Measurements from ENCODE around the gene ZBTB4.

The ZBTB4 gene

DNA sequence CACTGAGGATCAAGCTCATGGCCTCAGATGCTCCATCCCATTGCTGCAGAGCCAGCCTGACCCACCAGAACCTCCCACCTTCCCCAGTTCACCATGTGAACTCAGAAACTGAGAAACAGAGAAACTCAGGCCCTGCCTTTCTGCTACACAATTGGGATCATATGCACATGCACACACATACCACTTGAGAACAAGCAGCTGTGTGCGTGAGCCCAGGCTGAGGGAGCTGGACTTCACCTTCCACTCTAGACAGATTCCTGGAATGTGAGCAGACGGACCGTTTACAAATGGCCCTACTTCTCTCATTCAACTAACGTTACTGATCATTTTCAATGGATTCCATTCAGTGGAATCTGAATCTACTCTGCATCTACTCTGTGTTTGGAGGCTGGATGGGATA, 55.8 kb downstream of the ZBTB4 start:
- H3K9ac ChIP-seq (ENCODE audit: low read depth in 1 of 2, low read length in 2 of 2) = no peak overlapping the region
- H3K4me1 ChIP-seq (ENCODE audit: control insufficient read depth in 2 of 2, insufficient read depth in 2 of 2, low read length in 2 of 2) = no peaks in the 10 kb centered on the region
- no peaks in the 10 kb centered on the region for H3K27me3 ChIP-seq (ENCODE audit: control insufficient read depth in 2 of 2, insufficient read depth in 2 of 2, low read length in 2 of 2)
- no peaks in the 10 kb centered on the region for H3K36me3 ChIP-seq (ENCODE audit: control insufficient read depth in 2 of 2, insufficient read depth in 2 of 2, low read length in 2 of 2)
- no peak overlapping the region for H3K27ac ChIP-seq (ENCODE audit: low read depth in 2 of 2, low read length in 2 of 2)
- H3K4me3 ChIP-seq (ENCODE audit: low read length in 2 of 2) = no peak overlapping the region
- no peaks in the 10 kb centered on the region for H3K9me3 ChIP-seq (ENCODE audit: control insufficient read depth in 2 of 2, low read length in 2 of 2)

DNA sequence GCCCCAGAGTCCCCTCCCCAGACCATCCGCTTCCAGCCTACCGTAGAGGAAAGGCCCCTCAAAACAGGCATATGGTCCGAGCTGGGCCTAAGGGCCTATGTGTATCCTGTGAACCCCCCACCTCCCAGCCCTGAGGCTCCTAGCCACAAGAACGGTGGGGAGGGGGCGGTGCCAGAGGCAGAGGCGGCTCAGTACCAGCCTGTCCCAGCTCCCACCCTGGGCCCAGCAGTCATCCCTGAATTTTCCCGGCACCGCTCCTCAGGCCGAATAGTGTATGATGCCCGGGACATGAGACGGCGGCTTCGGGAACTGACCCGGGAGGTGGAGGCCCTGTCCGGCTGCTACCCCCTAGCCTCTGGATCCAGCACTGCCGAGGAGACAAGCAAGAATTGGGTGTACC, 58.2 kb downstream of the ZBTB4 start:
- no peaks in the 10 kb centered on the region for H3K36me3 ChIP-seq (ENCODE audit: control insufficient read depth in 2 of 2, insufficient read depth in 2 of 2, low read length in 2 of 2)

DNA sequence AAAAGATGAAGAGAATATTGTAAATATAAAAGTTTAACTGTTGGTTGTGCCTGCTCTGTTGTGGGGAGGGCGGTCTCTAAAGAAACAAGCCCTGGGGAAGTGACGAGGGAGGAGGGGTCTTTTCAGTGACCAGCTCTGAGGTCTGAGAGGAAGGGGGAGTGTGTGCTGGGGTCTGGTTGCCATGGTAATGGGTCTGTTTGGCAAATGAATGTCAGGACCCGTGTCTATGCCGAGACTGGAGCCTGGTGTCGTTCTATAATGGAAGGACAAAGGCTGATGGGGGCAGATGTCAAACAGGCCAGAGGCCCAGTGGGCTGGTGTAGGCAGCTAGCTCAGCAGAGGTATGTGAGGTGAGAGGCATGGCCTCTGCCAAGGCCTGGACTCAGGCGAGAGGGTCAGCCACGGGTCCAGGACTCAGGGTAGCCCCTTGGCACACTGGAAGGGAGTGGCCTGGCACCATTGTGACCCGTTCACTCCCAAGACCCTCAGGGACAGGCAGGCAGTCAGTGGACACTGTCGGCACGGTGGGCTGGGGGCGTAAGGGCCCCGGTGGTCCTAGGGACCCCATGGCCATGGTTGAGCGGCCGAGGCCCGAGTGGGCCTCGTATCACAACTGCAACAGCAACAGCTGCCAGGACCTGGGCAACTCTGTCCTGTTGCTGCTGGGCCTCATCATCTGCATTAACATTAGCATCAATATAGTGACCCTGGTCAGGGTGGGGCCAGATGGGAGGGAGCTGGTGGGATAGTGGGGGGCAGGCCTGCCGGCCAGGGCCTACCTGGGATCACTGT, 59.4 kb downstream of the ZBTB4 start, which contains the start of gene SPEM1:
Gene SPEM1, plus strand, starts transcription at position 506 of the 792 bp plus-strand sequence. Its CDS starts 61 bp downstream, at position 567.
- H3K27ac ChIP-seq (ENCODE audit: low read depth in 2 of 2, low read length in 2 of 2) = no peak within 1 kb of the TSS
- no peaks in the 10 kb centered on the region for H3K4me1 ChIP-seq (ENCODE audit: control insufficient read depth in 2 of 2, insufficient read depth in 2 of 2, low read length in 2 of 2)
- no peaks in the 10 kb centered on the region for H3K27me3 ChIP-seq (ENCODE audit: control insufficient read depth in 2 of 2, insufficient read depth in 2 of 2, low read length in 2 of 2)
- H3K4me3 ChIP-seq (ENCODE audit: low read length in 2 of 2) = no peak within 1 kb of the TSS
- no peaks in the 10 kb centered on the region for H3K9me3 ChIP-seq (ENCODE audit: control insufficient read depth in 2 of 2, low read length in 2 of 2)
- no peaks in the 10 kb centered on the region for H3K36me3 ChIP-seq (ENCODE audit: control insufficient read depth in 2 of 2, insufficient read depth in 2 of 2, low read length in 2 of 2)
- H3K9ac ChIP-seq (ENCODE audit: low read depth in 1 of 2, low read length in 2 of 2) = no peak within 1 kb of the TSS

More for the DNA sequence above, 58.2 kb downstream of the ZBTB4 start:
- Histone ChIP-seq H3K9ac (ENCODE audit: low read depth in 1 of 2, low read length in 2 of 2) (no peak overlapping the region), H3K4me1 (ENCODE audit: control insufficient read depth in 2 of 2, insufficient read depth in 2 of 2, low read length in 2 of 2) (no peaks in the 10 kb centered on the region), H3K27ac (ENCODE audit: low read depth in 2 of 2, low read length in 2 of 2) (no peak overlapping the region), H3K27me3 (ENCODE audit: control insufficient read depth in 2 of 2, insufficient read depth in 2 of 2, low read length in 2 of 2) (no peaks in the 10 kb centered on the region), H3K4me3 (ENCODE audit: low read length in 2 of 2) (no peak overlapping the region), H3K9me3 (ENCODE audit: control insufficient read depth in 2 of 2, low read length in 2 of 2) (no peaks in the 10 kb centered on the region)

DNA sequence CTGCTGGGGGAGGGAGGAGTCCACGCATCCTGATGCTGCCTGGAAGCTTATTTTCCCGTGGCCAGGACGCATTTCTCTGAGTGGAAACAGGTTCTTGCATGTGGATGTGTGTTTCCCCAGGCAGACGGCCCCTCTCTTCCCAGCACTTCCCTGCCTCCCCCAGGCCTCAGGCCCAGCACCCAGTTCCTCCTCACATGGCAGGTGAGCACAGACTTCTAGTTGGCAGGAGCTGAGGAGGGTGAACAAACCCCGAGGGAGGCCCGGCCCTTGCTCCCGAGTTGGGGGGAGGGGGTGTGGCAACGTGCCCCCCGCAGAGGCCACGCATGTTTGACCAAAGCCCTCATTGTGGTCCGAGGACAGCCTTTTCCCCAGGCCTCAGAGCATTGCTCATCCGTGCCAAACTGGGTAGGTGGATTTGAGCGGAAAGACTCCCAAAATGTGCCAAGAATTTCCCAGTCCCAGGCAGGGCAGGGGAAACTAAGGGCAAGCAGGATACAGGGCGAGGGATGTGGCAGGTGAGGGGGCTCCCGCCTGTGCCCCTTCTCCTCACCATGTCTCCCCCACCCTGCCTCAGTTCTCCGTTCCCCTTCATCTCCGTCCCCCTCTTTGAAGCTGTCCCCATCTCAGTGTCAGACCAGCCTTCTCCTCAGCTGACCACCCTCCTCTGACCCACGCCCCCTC, 60.8 kb downstream of the ZBTB4 start:
- Histone ChIP-seq H3K9me3 (ENCODE audit: control insufficient read depth in 2 of 2, low read length in 2 of 2) (no peaks in the 10 kb centered on the region), H3K36me3 (ENCODE audit: control insufficient read depth in 2 of 2, insufficient read depth in 2 of 2, low read length in 2 of 2) (no peaks in the 10 kb centered on the region), H3K4me1 (ENCODE audit: control insufficient read depth in 2 of 2, insufficient read depth in 2 of 2, low read length in 2 of 2) (no peaks in the 10 kb centered on the region), H3K9ac (ENCODE audit: low read depth in 1 of 2, low read length in 2 of 2) (no peak overlapping the region), H3K27ac (ENCODE audit: low read depth in 2 of 2, low read length in 2 of 2) (no peak overlapping the region), H3K27me3 (ENCODE audit: control insufficient read depth in 2 of 2, insufficient read depth in 2 of 2, low read length in 2 of 2) (no peaks in the 10 kb centered on the region), H3K4me3 (ENCODE audit: low read length in 2 of 2) (no peak overlapping the region)

DNA sequence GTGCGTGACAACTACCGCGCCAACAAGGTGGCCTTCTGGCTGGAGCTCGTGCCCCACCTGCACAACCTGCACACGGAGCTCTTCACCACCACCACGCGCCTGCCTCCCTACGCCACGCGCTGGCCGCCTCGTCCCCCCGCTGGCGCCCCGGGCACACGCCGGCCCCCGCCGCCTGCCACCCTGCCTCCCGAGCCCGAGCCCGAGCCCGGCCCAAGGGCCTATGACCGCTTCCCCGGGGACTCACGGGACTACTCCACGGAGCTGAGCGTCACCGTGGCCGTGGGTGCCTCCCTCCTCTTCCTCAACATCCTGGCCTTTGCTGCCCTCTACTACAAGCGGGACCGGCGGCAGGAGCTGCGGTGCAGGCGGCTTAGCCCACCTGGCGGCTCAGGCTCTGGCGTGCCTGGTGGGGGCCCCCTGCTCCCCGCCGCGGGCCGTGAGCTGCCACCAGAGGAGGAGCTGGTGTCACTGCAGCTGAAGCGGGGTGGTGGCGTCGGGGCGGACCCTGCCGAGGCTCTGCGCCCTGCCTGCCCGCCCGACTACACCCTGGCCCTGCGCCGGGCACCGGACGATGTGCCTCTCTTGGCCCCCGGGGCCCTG, 62.3 kb downstream of the ZBTB4 start:
- Histone ChIP-seq H3K4me1 (ENCODE audit: control insufficient read depth in 2 of 2, insufficient read depth in 2 of 2, low read length in 2 of 2) (no peaks in the 10 kb centered on the region), H3K9me3 (ENCODE audit: control insufficient read depth in 2 of 2, low read length in 2 of 2) (no peaks in the 10 kb centered on the region), H3K27me3 (ENCODE audit: control insufficient read depth in 2 of 2, insufficient read depth in 2 of 2, low read length in 2 of 2) (no peaks in the 10 kb centered on the region), H3K9ac (ENCODE audit: low read depth in 1 of 2, low read length in 2 of 2) (no peak overlapping the region), H3K36me3 (ENCODE audit: control insufficient read depth in 2 of 2, insufficient read depth in 2 of 2, low read length in 2 of 2) (no peaks in the 10 kb centered on the region), H3K27ac (ENCODE audit: low read depth in 2 of 2, low read length in 2 of 2) (no peak overlapping the region), H3K4me3 (ENCODE audit: low read length in 2 of 2) (no peak overlapping the region)

DNA sequence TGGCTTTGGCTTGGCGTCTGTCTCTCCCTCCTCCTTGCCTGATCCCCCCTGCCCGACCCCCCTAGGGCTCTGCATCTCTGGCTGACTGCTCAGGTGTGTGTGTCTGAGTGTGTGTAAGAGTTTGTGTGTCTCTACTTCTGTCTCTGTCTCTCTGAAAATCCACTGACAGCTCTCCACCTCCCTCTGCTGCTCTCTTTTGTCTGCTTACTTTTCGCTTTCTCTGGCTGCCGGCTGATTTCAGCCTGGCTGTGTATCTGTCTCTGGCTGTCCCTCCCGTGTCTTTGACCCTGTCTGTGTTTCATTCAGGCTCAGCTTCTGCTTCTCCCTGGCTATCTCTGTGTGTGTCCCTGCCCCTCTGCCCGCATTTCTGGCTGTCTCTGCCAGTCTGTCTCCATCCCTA, 63.1 kb downstream of the ZBTB4 start:
- Histone ChIP-seq H3K9me3 (ENCODE audit: control insufficient read depth in 2 of 2, low read length in 2 of 2) (no peaks in the 10 kb centered on the region), H3K9ac (ENCODE audit: low read depth in 1 of 2, low read length in 2 of 2) (no peak overlapping the region), H3K4me1 (ENCODE audit: control insufficient read depth in 2 of 2, insufficient read depth in 2 of 2, low read length in 2 of 2) (no peaks in the 10 kb centered on the region), H3K36me3 (ENCODE audit: control insufficient read depth in 2 of 2, insufficient read depth in 2 of 2, low read length in 2 of 2) (no peaks in the 10 kb centered on the region), H3K27ac (ENCODE audit: low read depth in 2 of 2, low read length in 2 of 2) (no peak overlapping the region), H3K27me3 (ENCODE audit: control insufficient read depth in 2 of 2, insufficient read depth in 2 of 2, low read length in 2 of 2) (no peaks in the 10 kb centered on the region), H3K4me3 (ENCODE audit: low read length in 2 of 2) (no peak overlapping the region)

DNA sequence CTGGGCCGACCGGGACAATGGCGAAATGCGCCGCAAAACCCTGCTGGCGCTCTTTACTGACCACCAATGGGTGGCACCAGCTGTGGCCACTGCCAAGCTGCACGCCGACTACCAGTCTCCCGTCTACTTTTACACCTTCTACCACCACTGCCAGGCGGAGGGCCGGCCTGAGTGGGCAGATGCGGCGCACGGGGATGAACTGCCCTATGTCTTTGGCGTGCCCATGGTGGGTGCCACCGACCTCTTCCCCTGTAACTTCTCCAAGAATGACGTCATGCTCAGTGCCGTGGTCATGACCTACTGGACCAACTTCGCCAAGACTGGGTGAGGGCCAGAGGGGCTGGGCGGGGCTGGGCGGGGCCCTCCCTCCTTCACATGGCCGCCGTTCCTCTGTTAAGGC, 63.6 kb downstream of the ZBTB4 start:
- Histone ChIP-seq H3K27ac (ENCODE audit: low read depth in 2 of 2, low read length in 2 of 2) (no peak overlapping the region), H3K27me3 (ENCODE audit: control insufficient read depth in 2 of 2, insufficient read depth in 2 of 2, low read length in 2 of 2) (no peaks in the 10 kb centered on the region), H3K36me3 (ENCODE audit: control insufficient read depth in 2 of 2, insufficient read depth in 2 of 2, low read length in 2 of 2) (no peaks in the 10 kb centered on the region), H3K9me3 (ENCODE audit: control insufficient read depth in 2 of 2, low read length in 2 of 2) (no peaks in the 10 kb centered on the region), H3K4me3 (ENCODE audit: low read length in 2 of 2) (no peak overlapping the region), H3K9ac (ENCODE audit: low read depth in 1 of 2, low read length in 2 of 2) (no peak overlapping the region), H3K4me1 (ENCODE audit: control insufficient read depth in 2 of 2, insufficient read depth in 2 of 2, low read length in 2 of 2) (no peaks in the 10 kb centered on the region)

DNA sequence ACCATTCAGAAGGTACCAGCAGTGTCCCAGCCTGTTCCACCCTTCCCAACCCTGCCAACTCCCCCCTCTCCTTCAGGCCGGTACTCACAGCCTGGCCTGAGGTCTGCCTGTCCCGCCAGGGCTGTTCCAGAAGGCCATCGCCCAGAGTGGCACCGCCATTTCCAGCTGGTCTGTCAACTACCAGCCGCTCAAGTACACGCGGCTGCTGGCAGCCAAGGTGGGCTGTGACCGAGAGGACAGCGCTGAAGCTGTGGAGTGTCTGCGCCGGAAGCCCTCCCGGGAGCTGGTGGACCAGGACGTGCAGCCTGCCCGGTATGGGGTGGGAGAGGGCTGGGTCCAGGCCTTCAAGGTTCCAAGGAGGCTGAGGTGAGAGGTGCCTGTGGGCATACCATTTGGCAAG, 64.6 kb downstream of the ZBTB4 start:
- no peaks in the 10 kb centered on the region for H3K36me3 ChIP-seq (ENCODE audit: control insufficient read depth in 2 of 2, insufficient read depth in 2 of 2, low read length in 2 of 2)

DNA sequence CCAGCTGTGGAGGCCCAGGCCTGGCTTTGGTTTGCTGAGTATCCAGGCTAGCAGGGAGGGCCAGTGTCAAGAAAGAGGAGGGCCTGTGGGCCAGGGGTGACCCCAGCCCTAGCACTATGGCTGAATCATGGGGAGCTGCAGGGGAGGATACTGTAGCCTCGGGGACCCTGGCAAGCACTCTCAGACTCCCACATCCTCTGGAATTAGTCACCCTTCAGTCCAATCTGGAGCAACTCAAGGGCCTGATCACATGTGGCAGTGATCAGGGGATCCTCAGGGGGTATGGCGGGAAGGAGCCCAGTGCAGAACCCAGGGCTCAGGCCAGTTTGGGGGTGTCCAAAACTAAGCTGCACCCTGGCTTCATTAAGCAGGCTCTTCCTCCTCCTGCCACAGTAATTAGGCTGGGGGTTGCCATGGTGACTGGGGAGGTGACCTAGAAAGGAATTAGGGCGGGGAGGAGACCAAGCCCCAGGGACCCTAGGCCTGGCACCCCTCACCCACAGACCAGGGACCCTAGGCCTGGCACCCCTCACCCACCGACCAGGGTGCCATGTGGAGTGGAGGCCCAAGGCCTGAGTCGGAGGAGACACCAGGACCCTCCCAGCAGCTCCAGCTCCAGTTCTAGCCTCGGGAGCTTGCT, 66.0 kb downstream of the ZBTB4 start:
- Histone ChIP-seq H3K27ac (ENCODE audit: low read depth in 2 of 2, low read length in 2 of 2) (no peak overlapping the region), H3K27me3 (ENCODE audit: control insufficient read depth in 2 of 2, insufficient read depth in 2 of 2, low read length in 2 of 2) (no peaks in the 10 kb centered on the region), H3K9ac (ENCODE audit: low read depth in 1 of 2, low read length in 2 of 2) (no peak overlapping the region), H3K4me1 (ENCODE audit: control insufficient read depth in 2 of 2, insufficient read depth in 2 of 2, low read length in 2 of 2) (no peaks in the 10 kb centered on the region), H3K9me3 (ENCODE audit: control insufficient read depth in 2 of 2, low read length in 2 of 2) (no peaks in the 10 kb centered on the region), H3K36me3 (ENCODE audit: control insufficient read depth in 2 of 2, insufficient read depth in 2 of 2, low read length in 2 of 2) (no peaks in the 10 kb centered on the region), H3K4me3 (ENCODE audit: low read length in 2 of 2) (no peak overlapping the region)

More for the DNA sequence above, 64.6 kb downstream of the ZBTB4 start:
- Histone ChIP-seq H3K9me3 (ENCODE audit: control insufficient read depth in 2 of 2, low read length in 2 of 2) (no peaks in the 10 kb centered on the region), H3K27ac (ENCODE audit: low read depth in 2 of 2, low read length in 2 of 2) (no peak overlapping the region), H3K4me3 (ENCODE audit: low read length in 2 of 2) (no peak overlapping the region), H3K9ac (ENCODE audit: low read depth in 1 of 2, low read length in 2 of 2) (no peak overlapping the region), H3K4me1 (ENCODE audit: control insufficient read depth in 2 of 2, insufficient read depth in 2 of 2, low read length in 2 of 2) (no peaks in the 10 kb centered on the region), H3K27me3 (ENCODE audit: control insufficient read depth in 2 of 2, insufficient read depth in 2 of 2, low read length in 2 of 2) (no peaks in the 10 kb centered on the region)

DNA sequence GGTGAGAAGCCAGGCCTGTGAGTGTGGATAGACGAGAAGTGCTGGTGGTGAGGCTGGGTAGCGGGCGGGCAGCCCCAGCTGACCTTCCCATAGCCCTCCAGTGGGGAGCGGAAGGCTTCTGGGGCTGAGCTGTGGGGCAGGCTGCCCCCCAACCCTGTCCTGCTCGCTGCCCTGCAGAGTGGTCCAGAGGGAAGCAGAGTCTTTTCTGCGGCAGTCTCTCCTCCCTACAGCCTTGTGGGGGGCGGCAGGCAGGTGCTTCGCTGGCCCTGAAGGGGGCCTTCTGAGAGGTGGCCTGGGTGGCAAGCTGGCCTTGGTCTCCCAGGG, 68.0 kb downstream of the ZBTB4 start:
- Histone ChIP-seq H3K9me3 (ENCODE audit: control insufficient read depth in 2 of 2, low read length in 2 of 2) (no peaks in the 10 kb centered on the region), H3K27me3 (ENCODE audit: control insufficient read depth in 2 of 2, insufficient read depth in 2 of 2, low read length in 2 of 2) (peaks cover 0 to 3% of the 10 kb centered on the region in 2 donors), H3K36me3 (ENCODE audit: control insufficient read depth in 2 of 2, insufficient read depth in 2 of 2, low read length in 2 of 2) (no peaks in the 10 kb centered on the region), H3K27ac (ENCODE audit: low read depth in 2 of 2, low read length in 2 of 2) (no peak overlapping the region), H3K9ac (ENCODE audit: low read depth in 1 of 2, low read length in 2 of 2) (no peak overlapping the region), H3K4me3 (ENCODE audit: low read length in 2 of 2) (no peak overlapping the region), H3K4me1 (ENCODE audit: control insufficient read depth in 2 of 2, insufficient read depth in 2 of 2, low read length in 2 of 2) (no peaks in the 10 kb centered on the region)

Measured in mucosa of rectum (tissue), 2 donors.